Measurements from ENCODE around the gene TSPAN18.

Gene TSPAN18

GRCh38 chr11:44779736-44780520 lies 53.2 kb downstream of the TSPAN18 start:
- DNase-seq: no peak

- DNase-seq: no peak
These were observed 54.3 kb downstream of the TSPAN18 start for GRCh38 chr11:44780940-44781631.

- DNase-seq: no peak
These were observed 54.9 kb downstream of the TSPAN18 start for GRCh38 chr11:44781655-44782054.

GRCh38 chr11:44782478-44782877 lies 55.7 kb downstream of the TSPAN18 start:
- DNase-seq: no peak

- DNase-seq: no peak
These were observed 57.6 kb downstream of the TSPAN18 start for GRCh38 chr11:44784436-44784760.

GRCh38 chr11:44784851-44785250 lies 58.1 kb downstream of the TSPAN18 start:
- no peak for DNase-seq

GRCh38 chr11:44785856-44786607 lies 59.3 kb downstream of the TSPAN18 start:
- DNase-seq: no peak

- DNase-seq: no peak
These were observed 60.3 kb downstream of the TSPAN18 start for GRCh38 chr11:44787070-44787469.

GRCh38 chr11:44787981-44788380 lies 61.2 kb downstream of the TSPAN18 start:
- no peak for DNase-seq

- no peak for DNase-seq
These were observed 61.9 kb downstream of the TSPAN18 start for GRCh38 chr11:44788536-44789261.

GRCh38 chr11:44789496-44789895 lies 62.7 kb downstream of the TSPAN18 start:
- DNase-seq: no peak

GRCh38 chr11:44790211-44790610 lies 63.4 kb downstream of the TSPAN18 start:
- DNase-seq: no peak

GRCh38 chr11:44791316-44791925 lies 64.7 kb downstream of the TSPAN18 start:
- no peak for DNase-seq

GRCh38 chr11:44792171-44792570 lies 65.4 kb downstream of the TSPAN18 start:
- DNase-seq: no peak

GRCh38 chr11:44793350-44794090 lies 66.8 kb downstream of the TSPAN18 start:
- DNase-seq: no peak

- no peak for DNase-seq
These were observed 69.2 kb downstream of the TSPAN18 start for GRCh38 chr11:44795803-44796535.

- no peak for DNase-seq
These were observed 70.3 kb downstream of the TSPAN18 start for GRCh38 chr11:44797051-44797450.

- no peak for DNase-seq
These were observed 71.3 kb downstream of the TSPAN18 start for GRCh38 chr11:44797886-44798606.

GRCh38 chr11:44798607-44798972 lies 71.8 kb downstream of the TSPAN18 start:
- no peak for DNase-seq

- no peak for DNase-seq
These were observed 72.2 kb downstream of the TSPAN18 start for GRCh38 chr11:44799012-44799411.

GRCh38 chr11:44802347-44802746 lies 75.6 kb downstream of the TSPAN18 start:
- no peak for DNase-seq

Measured in NCI-H526 treated with DMSO at 0.1 percent for 48 hours (cell line).